ENCODE results near the gene CLSTN3. TPM values are rescaled to one million over a fixed set of nuclear protein-coding genes. Genes with fewer than 3 reads are reported as not detected.

Gene CLSTN3
- total RNA-seq, 4 donors from 2014 or later = 18.0 to 53.4 (median 37.3) TPM

- Histone ChIP-seq H3K27ac (no peak overlapping the region), H3K4me1 (no peaks in the 10 kb centered on the region), H3K4me3 (replicated peaks in 1 of 3) (no peak overlapping the region), H3K27me3 (no peaks in the 10 kb centered on the region), H3K36me3 (peaks cover 0 to 3% of the 10 kb centered on the region in 2 donors), H3K9me3 (no peaks in the 10 kb centered on the region)
- TF ChIP-seq POLR2A (IDR thresholded peaks at IDR 0.05) = no peak
- no peak for TF ChIP-seq CTCF (IDR thresholded peaks at IDR 0.05)
- no peak for DNase-seq
- intact Hi-C loops (cut with DNase I) = no loop called here
- WGBS, 2 donors = 91 to 92% methylated on average over 9 of the region's 9 CpGs
These were observed 30.7 kb upstream of the CLSTN3 start for GRCh38 chr12:7099290-7099996.

- H3K4me1 ChIP-seq = no peaks in the 10 kb centered on the region
- 92 to 95% methylated on average over 4 of the region's 4 CpGs for WGBS, 2 donors
- H3K9me3 ChIP-seq = no peaks in the 10 kb centered on the region
- H3K27ac ChIP-seq = no peak overlapping the region
- TF ChIP-seq CTCF (IDR thresholded peaks at IDR 0.05) (no peak), POLR2A (IDR thresholded peaks at IDR 0.05) (no peak)
- H3K4me3 ChIP-seq (replicated peaks in 1 of 3) = no peak overlapping the region
- H3K27me3 ChIP-seq = no peaks in the 10 kb centered on the region
- intact Hi-C loops (cut with DNase I) = loop anchor here (5.0 kb wide), 1 partner anchor 38 kb away; the partner anchor contains the start of gene C1S
- no peak for DNase-seq
- H3K36me3 ChIP-seq = peaks cover 0 to 3% of the 10 kb centered on the region in 2 donors
These were observed 29.9 kb upstream of the CLSTN3 start for GRCh38 chr12:7100239-7100638.

- WGBS, 2 donors = 88 to 89% methylated on average over 4 of the region's 4 CpGs
- H3K9me3 ChIP-seq = no peaks in the 10 kb centered on the region
- no peak overlapping the region for H3K4me3 ChIP-seq (replicated peaks in 1 of 3)
- no peaks in the 10 kb centered on the region for H3K4me1 ChIP-seq
- no peak for DNase-seq
- peaks cover 0 to 3% of the 10 kb centered on the region in 2 donors for H3K36me3 ChIP-seq
- H3K27me3 ChIP-seq = no peaks in the 10 kb centered on the region
- H3K27ac ChIP-seq = peak overlapping the region in 1 of 3 donors; percentile 57
- intact Hi-C loops (cut with DNase I) = loop anchor here (5.0 kb wide), 1 partner anchor 39 kb away; the partner anchor contains the start of gene C1S
- no peak for TF ChIP-seq POLR2A (IDR thresholded peaks at IDR 0.05)
- no peak for TF ChIP-seq CTCF (IDR thresholded peaks at IDR 0.05)
These were observed 29.0 kb upstream of the CLSTN3 start for GRCh38 chr12:7101047-7101693.

- TF ChIP-seq CTCF (IDR thresholded peaks at IDR 0.05) = no peak
- TF ChIP-seq POLR2A (IDR thresholded peaks at IDR 0.05) = no peak
- Histone ChIP-seq H3K9me3 (no peaks in the 10 kb centered on the region), H3K27ac (peak overlapping the region in 1 of 3 donors; percentile 57), H3K4me3 (replicated peaks in 1 of 3) (no peak overlapping the region), H3K4me1 (no peaks in the 10 kb centered on the region), H3K36me3 (peaks cover 0 to 3% of the 10 kb centered on the region in 2 donors), H3K27me3 (no peaks in the 10 kb centered on the region)
- no peak for DNase-seq
- intact Hi-C loops (cut with DNase I) = loop anchor here (5.0 kb wide), 1 partner anchor 39 kb away; the partner anchor contains the start of gene C1S
- WGBS, 2 donors = 65 to 88% methylated on average over 8 to 10 of the region's 10 CpGs
These were observed 28.5 kb upstream of the CLSTN3 start for GRCh38 chr12:7101694-7102131.

- H3K27ac ChIP-seq = no peak overlapping the region
- intact Hi-C loops (cut with DNase I) = loop anchor here (5.0 kb wide), 1 partner anchor 40 kb away; the partner anchor contains the start of gene C1S
- WGBS, 2 donors = 88 to 91% methylated on average over 3 of the region's 3 CpGs
These were observed 27.6 kb upstream of the CLSTN3 start for GRCh38 chr12:7102582-7102981.

More at GRCh38 chr12:7102582-7102981, 27.6 kb upstream of the CLSTN3 start:
- DNase-seq = no peak
- Histone ChIP-seq H3K27me3 (no peaks in the 10 kb centered on the region), H3K4me3 (replicated peaks in 1 of 3) (no peak overlapping the region), H3K36me3 (peaks cover 0 to 3% of the 10 kb centered on the region in 2 donors), H3K9me3 (no peaks in the 10 kb centered on the region), H3K4me1 (peaks cover 0 to 5% of the 10 kb centered on the region in 2 donors)
- no peak for TF ChIP-seq CTCF (IDR thresholded peaks at IDR 0.05)
- no peak for TF ChIP-seq POLR2A (IDR thresholded peaks at IDR 0.05)

Data from thyroid gland (tissue), 4 donors.